ENCODE measurements around the gene ZFHX3. TPM values are rescaled to one million over a fixed set of nuclear protein-coding genes. Genes with fewer than 3 reads are reported as not detected.

The ZFHX3 gene
- total RNA-seq, 1 experiment from 2014 or later, result 1.5 TPM

- H3K36me3 Mint-ChIP-seq (ENCODE audit: insufficient read depth in 1 of 3, low read depth in 3 of 3), result peaks cover 3 to 11% (median 4%) of the 10 kb centered on the region in 3 experiments; a peak in 6 of 7 replicates
- no peak for DNase-seq
- Histone ChIP-seq H2BK120ac (ENCODE audit: low read depth, low read length, poor library complexity, severe bottlenecking) (no peak overlapping the region), H2AFZ (ENCODE audit: low read length) (no peak overlapping the region), H3K79me1 (ENCODE audit: insufficient read depth, low read depth, low read length, poor library complexity, severe bottlenecking) (no peaks in the 10 kb centered on the region), H3K27me3 (ENCODE audit: insufficient read depth, low read length) (no peaks in the 10 kb centered on the region), H3T11ph (ENCODE audit: low read length) (no peak overlapping the region), H4K8ac (replicated peaks; ENCODE audit: insufficient read length, low read depth, low read length) (no peak overlapping the region), H3K23me2 (ENCODE audit: insufficient read length, low read depth, low read length, poor library complexity, severe bottlenecking) (no peaks in the 10 kb centered on the region), H3K4ac (ENCODE audit: low read depth, low read length) (no peak overlapping the region), H4K91ac (ENCODE audit: insufficient read length, low read depth, low read length) (no peak overlapping the region), H3K9me3 (ENCODE audit: control insufficient read depth, low read depth, low read length) (no peaks in the 10 kb centered on the region), H3K27ac (ENCODE audit: insufficient read length, low read depth, low read length) (no peak overlapping the region), H3K4me2 (ENCODE audit: insufficient read depth, insufficient read length, low read length) (no peak overlapping the region), H3K9ac (ENCODE audit: extremely low read depth, insufficient read length, low read length) (no peak overlapping the region), H3K4me1 (ENCODE audit: insufficient read depth, low read length) (peaks cover 6% of the 10 kb centered on the region; the same call in 1 of the 2 replicates), H4K20me1 (ENCODE audit: control insufficient read depth, insufficient read depth, insufficient read length) (no peaks in the 10 kb centered on the region), H4K5ac (ENCODE audit: insufficient read length, low read depth, low read length) (no peak overlapping the region), H3K23ac (ENCODE audit: insufficient read length, low read depth, low read length) (no peak overlapping the region), H2AK5ac (ENCODE audit: insufficient read length, low read length) (no peak overlapping the region), H3K18ac (ENCODE audit: insufficient read length, low read depth, low read length) (no peak overlapping the region), H2BK15ac (ENCODE audit: low read depth, low read length) (no peak overlapping the region), H2BK12ac (ENCODE audit: insufficient read length, low read depth, low read length) (no peak overlapping the region), H3K79me2 (ENCODE audit: insufficient read depth, low read length) (no peaks in the 10 kb centered on the region), H3K14ac (ENCODE audit: insufficient read depth, low read length) (no peak overlapping the region), H2BK5ac (ENCODE audit: insufficient read length, low read length) (no peak overlapping the region), H3K56ac (ENCODE audit: insufficient read length, low read depth, low read length) (no peak overlapping the region), H2BK20ac (ENCODE audit: low read depth, low read length, poor library complexity, severe bottlenecking) (no peak overlapping the region)
- no peak overlapping the region for H3K27ac Mint-ChIP-seq
- no CpG with 5 or more reads among the region's 1 CpG for WGBS (ENCODE audit: extremely low coverage, insufficient read length, low lambda C conversion rate)
- H3K4me3 Mint-ChIP-seq, result no peak overlapping the region
- H3K9me3 Mint-ChIP-seq, result peaks cover 3% of the 10 kb centered on the region in 2 experiments; a peak in 3 of 5 replicates
- no peaks in the 10 kb centered on the region; the same call in 1 of the 2 replicates for H3K27me3 Mint-ChIP-seq (ENCODE audit: low read depth)
- TF ChIP-seq CTCF (conservative IDR thresholded peaks at IDR 0.05), result no peak
- peaks cover 16 to 18% of the 10 kb centered on the region in 2 experiments for H3K4me1 Mint-ChIP-seq
Observed at GRCh38 chr16:72769876-72770275, 278.1 kb downstream of the ZFHX3 start.

Measured in H9 (cell line).